GM12878 (cell line): ENCODE data around the gene TNIP2. TPM values are rescaled to one million over a fixed set of nuclear protein-coding genes. Genes with fewer than 3 reads are reported as not detected.

Source experiments
- ATAC-seq: fragments of 200-7000 bp; cut with Tn5 transposase; 3 replicates; pipeline ENCODE4 v1.9.1; 2020; ENCODE audit warnings: mild to moderate bottlenecking, moderate library complexity
- BruUV-seq: library from RNA; stranded (reverse); fragments of 400-500 nt; replicated peaks from 2 replicates; lab custom pipeline; 2021; lab: Mats Ljungman, UMichigan
- CTCF ChIA-PET: fragments of 300-600 bp; sonication (Branson Sonifier 250); formaldehyde crosslinking; extraction: SDS; loops from one replicate; lab custom pipeline; 2021; ENCODE audit warnings: inconsistent platforms; lab: Yijun Ruan, JAX
- POLR2A ChIA-PET: fragments of 350-600 bp; formaldehyde crosslinking; extraction: SDS; loops from one replicate; lab custom pipeline; 2021; ENCODE audit warnings: inconsistent platforms; lab: Charles Lee
- RAD21 ChIA-PET: fragments of 300-600 bp; sonication (Branson Sonifier 250); formaldehyde crosslinking; loops from one replicate; lab custom pipeline; 2023; ENCODE audit warnings: antibody characterized with exemption; ENCODE audit not compliant: unreplicated experiment; lab: Charles Lee
- SMC1A ChIA-PET: fragments of 300-600 bp; sonication (Branson Sonifier 250); formaldehyde crosslinking; loops from one replicate; lab custom pipeline; 2023; ENCODE audit not compliant: unreplicated experiment, uncharacterized antibody; lab: Charles Lee
- DNase-seq: peaks from one replicate; pipeline ENCODE4 v3.0.0-alpha.2; 2011; ENCODE audit warnings: low read depth, low spot score
- FAIRE-seq: peaks from 3 replicates; lab custom pipeline; 2011; peaks lifted over from hg19 to GRCh38; lab: Jason Lieb, UNC
- H2AFZ ChIP-seq: 2 replicates; pipeline ENCODE4 v1.6.0; 2011; ENCODE audit warnings: low read depth, low read length, control low read depth; ENCODE audit not compliant: control insufficient read depth
- H3K27ac ChIP-seq: 2 replicates; pipeline ENCODE4 v1.5.1; 2011; ENCODE audit warnings: control low read depth; ENCODE audit not compliant: control insufficient read depth, insufficient read depth
- H3K27me3 ChIP-seq, 2 experiments: replicated peaks in 1 of 2; 2 replicates each; pipeline versions ENCODE4 v1.6.0 to v1.6.1; 2011; ENCODE audit warnings: low read length in 1 of 2; ENCODE audit not compliant: control insufficient read depth in 2 of 2, insufficient read depth in 2 of 2
- H3K36me3 ChIP-seq, 2 experiments: 2 replicates each; pipeline ENCODE4 v1.5.1; 2011; ENCODE audit warnings: low read length in 1 of 2; ENCODE audit not compliant: control insufficient read depth in 2 of 2, insufficient read depth in 2 of 2
- H3K4me1 ChIP-seq: 2 replicates; pipeline ENCODE4 v1.6.1; 2011; ENCODE audit warnings: mild to moderate bottlenecking, low read length, moderate library complexity, mixed read lengths; ENCODE audit not compliant: control insufficient read depth, insufficient read depth
- H3K4me2 ChIP-seq: 2 replicates; pipeline ENCODE4 v1.6.0; 2011; ENCODE audit warnings: control low read depth; ENCODE audit not compliant: control insufficient read depth, insufficient read depth
- H3K4me3 ChIP-seq: fragments of 200-600 bp; sonication (generic); 2 replicates; pipeline ENCODE4 v1.5.1; 2016
- H3K79me2 ChIP-seq: 2 replicates; pipeline ENCODE4 v1.6.0; 2011; ENCODE audit warnings: low read length; ENCODE audit not compliant: control insufficient read depth, insufficient read depth
- H3K9ac ChIP-seq: 2 replicates; pipeline ENCODE4 v1.8.0; 2011; ENCODE audit warnings: low read length, control low read depth, mixed read lengths; ENCODE audit not compliant: control insufficient read depth, insufficient read depth
- H3K9me3 ChIP-seq: replicated peaks from 3 replicates; pipeline ENCODE4 v1.5.1; 2011; ENCODE audit warnings: mild to moderate bottlenecking, low read length; ENCODE audit not compliant: control insufficient read depth, insufficient read depth
- H4K20me1 ChIP-seq: 2 replicates; pipeline ENCODE4 v1.6.0; 2011; ENCODE audit not compliant: control insufficient read depth, insufficient read depth
- ATF7 ChIP-seq: fragments of 450-650 bp; IDR thresholded peaks from 2 replicates; pipeline ENCODE4 v1.6.1; 2016; ENCODE audit warnings: low read depth, mild to moderate bottlenecking
- CBFB ChIP-seq: IDR thresholded peaks from 2 replicates; pipeline ENCODE4 v1.6.1; 2016; ENCODE audit warnings: antibody characterized with exemption, low read depth
- CBX3 ChIP-seq: fragments of 200-600 bp; sonication (generic); IDR thresholded peaks from 2 replicates; pipeline ENCODE4 v1.6.1; 2016; ENCODE audit warnings: low read depth, borderline replicate concordance
- CREB1 ChIP-seq: IDR thresholded peaks from 2 replicates; pipeline ENCODE4 v1.6.1; 2012; ENCODE audit warnings: low read depth, mild to moderate bottlenecking, inconsistent platforms
- EGR1 ChIP-seq, 2 experiments: IDR thresholded peaks; 1 replicate in 1 of 2; 2 replicates in 1 of 2; pipeline ENCODE4 v1.6.1; 2011 to 2012; ENCODE audit warnings: low read depth in 2 of 2, low read length in 2 of 2, borderline replicate concordance in 1 of 2, mild to moderate bottlenecking in 1 of 2, moderate library complexity in 1 of 2
- EP300 ChIP-seq, 2 experiments: fragments of 150-350 bp in 1 of 2; IDR thresholded peaks; 2 replicates each; pipeline ENCODE4 v1.6.1; 2011 to 2012; ENCODE audit warnings: low read depth in 2 of 2, low read length in 2 of 2, borderline replicate concordance in 1 of 2, improper control_type of control experiment in 1 of 2, inconsistent platforms in 1 of 2; ENCODE audit not compliant: control insufficient read depth in 1 of 2
- ESRRA ChIP-seq: IDR thresholded peaks from 2 replicates; pipeline ENCODE4 v1.6.1; 2012; ENCODE audit warnings: mild to moderate bottlenecking, low read length, improper control_type of control experiment
- HDGF ChIP-seq: fragments of 450-650 bp; IDR thresholded peaks from 2 replicates; pipeline ENCODE4 v1.6.1; 2016; ENCODE audit warnings: antibody characterized with exemption
- JUNB ChIP-seq: IDR thresholded peaks from 2 replicates; pipeline ENCODE4 v1.6.1; 2016; ENCODE audit warnings: antibody characterized with exemption, mild to moderate bottlenecking
- KDM1A ChIP-seq: fragments of 200-600 bp; sonication (generic); IDR thresholded peaks from 2 replicates; pipeline ENCODE4 v1.6.1; 2016; ENCODE audit warnings: borderline replicate concordance
- KLF5 ChIP-seq: fragments of 450-650 bp; IDR thresholded peaks from 2 replicates; pipeline ENCODE4 v1.6.1; 2014; ENCODE audit warnings: mild to moderate bottlenecking; ENCODE audit not compliant: partially characterized antibody
- NBN ChIP-seq: fragments of 450-650 bp; IDR thresholded peaks from 2 replicates; pipeline ENCODE4 v1.6.1; 2016
- POU2F2 ChIP-seq: IDR thresholded peaks from 3 replicates; pipeline ENCODE4 v1.6.1; 2011; ENCODE audit warnings: low read depth, mild to moderate bottlenecking, low read length, borderline replicate concordance
- RAD21 ChIP-seq: IDR thresholded peaks from 2 replicates; pipeline ENCODE4 v1.6.1; 2011; ENCODE audit warnings: mild to moderate bottlenecking, low read depth, low read length, moderate library complexity; ENCODE audit not compliant: insufficient read depth
- SMARCA5 ChIP-seq: fragments of 450-650 bp; IDR thresholded peaks from 2 replicates; pipeline ENCODE4 v1.6.1; 2017; ENCODE audit warnings: mild to moderate bottlenecking
- SPI1 ChIP-seq: IDR thresholded peaks from 2 replicates; pipeline ENCODE4 v1.6.1; 2011; ENCODE audit warnings: low read depth, mild to moderate bottlenecking, low read length, moderate library complexity, borderline replicate concordance; ENCODE audit not compliant: insufficient read depth
- SREBF1 ChIP-seq: IDR thresholded peaks from 2 replicates; pipeline ENCODE4 v1.6.1; 2012; ENCODE audit warnings: mild to moderate bottlenecking, low read length
- SUZ12 ChIP-seq: fragments of 200-600 bp; sonication (generic); IDR thresholded peaks from one replicate; pipeline ENCODE4 v1.6.1; 2018; ENCODE audit warnings: antibody characterized with exemption, mild to moderate bottlenecking; ENCODE audit not compliant: unreplicated experiment
- TAF1 ChIP-seq: IDR thresholded peaks from 2 replicates; pipeline ENCODE4 v1.6.1; 2011; ENCODE audit warnings: mild to moderate bottlenecking, low read depth, low read length, borderline replicate concordance
- TARDBP ChIP-seq: IDR thresholded peaks from 2 replicates; pipeline ENCODE4 v1.6.1; 2016; ENCODE audit warnings: borderline replicate concordance
- TCF12 ChIP-seq: IDR thresholded peaks from 2 replicates; pipeline ENCODE4 v1.6.1; 2011; ENCODE audit warnings: low read depth, mild to moderate bottlenecking, low read length
- TCF3 ChIP-seq: IDR thresholded peaks from 2 replicates; pipeline ENCODE4 v1.6.1; 2012; ENCODE audit warnings: low read depth, mild to moderate bottlenecking, low read length, borderline replicate concordance; ENCODE audit not compliant: insufficient read depth
- TCF7 ChIP-seq: IDR thresholded peaks from 2 replicates; pipeline ENCODE4 v1.6.1; 2014; ENCODE audit warnings: antibody characterized with exemption, borderline replicate concordance
- WGBS: methylation state at CpG from one replicate; pipeline ENCODE4 v1.1.6; 2016; ENCODE audit warnings: low lambda C conversion rate; ENCODE audit not compliant: insufficient replicate concordance, insufficient coverage; ENCODE audit errors: missing lambda C conversion rate; 5-methylcytosine and 5-hydroxymethylcytosine counted together
- in situ Hi-C: fragments of 300-500 bp; cut with MboI; formaldehyde crosslinking; loops from 9 replicates; pipeline ENCODE4 v1.14.3; 2018; ENCODE audit warnings: mixed read lengths
- intact Hi-C: fragments of 100-400 bp; cut with micrococcal nuclease; formaldehyde crosslinking; loops from one replicate; pipeline ENCODE4 v1.14.2; 2022; ENCODE audit not compliant: unreplicated experiment
- polyA plus RNA-seq, 11 experiments: library from polyadenylated mRNA; depleted of rRNA in 4 of 11; unstranded in 6 of 11; stranded (reverse) in 5 of 11; fragments of >200 nt; fragmentation: Nextera tagmentation in 4 of 11; fragmentation: Illumina TruSeq in 1 of 11; extraction: Ambion mirVana in 4 of 11; extraction: Trizol in 1 of 11; gene quantifications; 1 replicate in 1 of 11; 2 replicates in 10 of 11; pipeline versions ENCODE4 v1.2.1 to v1.2.3, GENCODE V29; 2011 to 2016; ENCODE audit warnings: inconsistent platforms in 2 of 11, missing spikeins in 2 of 11, low read depth in 1 of 11
- total RNA-seq, 4 experiments: library from RNA; depleted of rRNA in 3 of 4; stranded (reverse); fragments of >200 nt in 3 of 4; fragmentation: Illumina TruSeq in 1 of 4; extraction: Trizol in 1 of 4; gene quantifications; 2 replicates each; pipeline versions ENCODE4 v1.2.1 to v1.2.3, GENCODE V29; 2013 to 2021
- TF ChIP-seq, protein P1 (sequence below): IDR thresholded peaks from 2 replicates; pipeline ENCODE4 v1.6.1; 2011; ENCODE audit warnings: low read depth, low read length, improper control_type of control experiment, borderline replicate concordance
- TF ChIP-seq, protein P2 (sequence below): fragments of 450-650 bp; IDR thresholded peaks from 2 replicates; pipeline ENCODE4 v1.6.1; 2016; ENCODE audit warnings: mild to moderate bottlenecking

The TNIP2 gene
- total and polyA plus RNA-seq, 10 of the 15 experiments (the other 5 are each of a cell fraction or from before 2014, with no cell fraction given) = 1.4 to 64.9 (median 45.5) TPM

DNA sequence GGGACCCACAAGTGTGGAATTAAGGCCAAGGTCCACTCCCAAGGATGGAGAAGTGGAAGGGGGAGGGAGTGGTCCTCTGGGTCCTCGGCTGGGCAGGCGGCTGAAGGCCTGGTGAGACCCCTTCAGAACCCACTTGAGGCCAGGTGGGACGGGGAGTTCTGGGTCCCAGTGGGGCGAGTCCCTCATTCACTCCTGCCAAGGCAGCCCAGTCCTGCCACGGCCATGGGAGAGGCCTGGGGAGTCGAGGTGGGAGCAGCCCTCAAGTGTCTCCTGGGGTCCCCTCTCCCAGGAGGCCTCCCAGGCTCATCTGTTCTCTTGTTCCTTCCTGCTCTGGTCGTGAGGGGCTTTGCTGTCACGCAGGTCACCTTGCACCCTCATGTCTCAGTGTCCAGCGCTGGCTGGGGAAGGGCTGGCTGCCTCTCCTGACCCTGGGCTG is 30.7 kb upstream of the TNIP2 start:
- intact Hi-C loops = loop anchor here (1.0 to 2.0 kb wide), 2 partner anchors 16 to 41 kb away; no protein-coding TSS in a partner anchor
- no TSS peak for BruUV-seq
- TF ChIP-seq CREB1 (no peak), JUNB (no peak), POU2F2 (no peak), CBFB (no peak), TCF7 (no peak), SUZ12 (no peak), ESRRA (no peak), SREBF1 (no peak), TARDBP (no peak), KDM1A (no peak), SPI1 (no peak), TCF3 (no peak), HDGF (0 out of 2 replicates have a peak, but pooled peaks have one; percentile 39), KLF5 (no peak), EP300 (IDR thresholded peaks at IDR 0.05; ENCODE audit: borderline replicate concordance in 1 of 2, control insufficient read depth in 1 of 2, low read depth in 2 of 2, low read length in 2 of 2) (no peak), RAD21 (no peak), TCF12 (no peak), CBX3 (no peak), SMARCA5 (peak; percentile 65; the same call in 1 of the 2 replicates), EGR1 (IDR thresholded peaks at IDR 0.05; ENCODE audit: borderline replicate concordance in 1 of 2, low read depth in 2 of 2, low read length in 2 of 2) (no peak), NBN (0 out of 2 replicates have a peak, but pooled peaks have one; percentile 8), ATF7 (no peak), TAF1 (no peak)
- TF ChIP-seq, protein P1, sequence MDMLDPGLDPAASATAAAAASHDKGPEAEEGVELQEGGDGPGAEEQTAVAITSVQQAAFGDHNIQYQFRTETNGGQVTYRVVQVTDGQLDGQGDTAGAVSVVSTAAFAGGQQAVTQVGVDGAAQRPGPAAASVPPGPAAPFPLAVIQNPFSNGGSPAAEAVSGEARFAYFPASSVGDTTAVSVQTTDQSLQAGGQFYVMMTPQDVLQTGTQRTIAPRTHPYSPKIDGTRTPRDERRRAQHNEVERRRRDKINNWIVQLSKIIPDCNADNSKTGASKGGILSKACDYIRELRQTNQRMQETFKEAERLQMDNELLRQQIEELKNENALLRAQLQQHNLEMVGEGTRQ = no peak
- TF ChIP-seq, protein P2, sequence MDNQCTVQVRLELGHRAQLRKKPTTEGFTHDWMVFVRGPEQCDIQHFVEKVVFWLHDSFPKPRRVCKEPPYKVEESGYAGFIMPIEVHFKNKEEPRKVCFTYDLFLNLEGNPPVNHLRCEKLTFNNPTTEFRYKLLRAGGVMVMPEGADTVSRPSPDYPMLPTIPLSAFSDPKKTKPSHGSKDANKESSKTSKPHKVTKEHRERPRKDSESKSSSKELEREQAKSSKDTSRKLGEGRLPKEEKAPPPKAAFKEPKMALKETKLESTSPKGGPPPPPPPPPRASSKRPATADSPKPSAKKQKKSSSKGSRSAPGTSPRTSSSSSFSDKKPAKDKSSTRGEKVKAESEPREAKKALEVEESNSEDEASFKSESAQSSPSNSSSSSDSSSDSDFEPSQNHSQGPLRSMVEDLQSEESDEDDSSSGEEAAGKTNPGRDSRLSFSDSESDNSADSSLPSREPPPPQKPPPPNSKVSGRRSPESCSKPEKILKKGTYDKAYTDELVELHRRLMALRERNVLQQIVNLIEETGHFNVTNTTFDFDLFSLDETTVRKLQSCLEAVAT = no peak

More for the DNA sequence above, 30.7 kb upstream of the TNIP2 start:
- ATAC-seq = no peak
- no peak for DNase-seq
- CTCF ChIA-PET = interaction anchor here (0.7 to 1.9 kb wide), 15 partner anchors 10 to 548 kb away, joined by 3 to 9 read pairs (median 3); no protein-coding TSS in a partner anchor
- no peaks in the 10 kb centered on the region for H3K79me2 ChIP-seq
- peak overlapping the region; percentile 46; the same call in 1 of the 2 replicates for H2AFZ ChIP-seq
- no peak overlapping the region for H3K4me3 ChIP-seq
- 24% methylated on average over 9 of the region's 9 CpGs for WGBS
- peaks cover 40% of the 10 kb centered on the region for H3K4me1 ChIP-seq
- H3K36me3 ChIP-seq = no peaks in the 10 kb centered on the region
- POLR2A ChIA-PET = interaction anchor here (0.5 to 4.4 kb wide), 9 partner anchors 13 to 545 kb away, joined by 3 to 57 read pairs (median 3); partner anchors contain the start of genes HAUS3 and POLN
- peaks cover 6% of the 10 kb centered on the region; the same call in 2 of the 3 replicates for H3K9me3 ChIP-seq
- in situ Hi-C loops = no loop called here
- H3K27ac ChIP-seq = peak overlapping the region; percentile 79
- H3K9ac ChIP-seq = peak overlapping the region; percentile 36
- peak overlapping the region; percentile 73 for H3K4me2 ChIP-seq
- no peak for FAIRE-seq
- RAD21 ChIA-PET = interaction anchor here (0.5 to 3.4 kb wide), 16 partner anchors 9 to 188 kb away, joined by 3 to 43 read pairs (median 4); no protein-coding TSS in a partner anchor
- SMC1A ChIA-PET = interaction anchor here (0.8 to 4.3 kb wide), 9 partner anchors 13 to 167 kb away, joined by 3 to 49 read pairs (median 6); no protein-coding TSS in a partner anchor
- H4K20me1 ChIP-seq = no peaks in the 10 kb centered on the region
- no peaks in the 10 kb centered on the region for H3K27me3 ChIP-seq
